ENCODE results near the gene DTX1. TPM values are rescaled to one million over a fixed set of nuclear protein-coding genes. Genes with fewer than 3 reads are reported as not detected.
"Not testable (repeated sequence)": the region's sequence is repeated elsewhere in the genome, so short reads cannot be mapped to it uniquely, and the experiment has no call there.

Gene DTX1
- polyA plus RNA-seq, 6 donors from 2014 or later, result 1.9 to 16.8 (median 9.8) TPM

GRCh38 chr12:113109360-113109759, 52.8 kb downstream of the DTX1 start:
- Mint-ChIP-seq H3K4me3 (no peak overlapping the region), H3K36me3 (no peaks in the 10 kb centered on the region), H3K27me3 (peaks cover 0 to 8% (median 8%) of the 10 kb centered on the region in 3 donors), H3K27ac (peak overlapping the region in 1 of 6 donors; percentile 31), H3K9me3 (no peaks in the 10 kb centered on the region), H3K4me1 (peaks cover 4 to 9% (median 8%) of the 10 kb centered on the region in 3 donors)
- no peak for ATAC-seq (ENCODE audit: low read depth in 2 of 2)
- no peak for DNase-seq

DNA sequence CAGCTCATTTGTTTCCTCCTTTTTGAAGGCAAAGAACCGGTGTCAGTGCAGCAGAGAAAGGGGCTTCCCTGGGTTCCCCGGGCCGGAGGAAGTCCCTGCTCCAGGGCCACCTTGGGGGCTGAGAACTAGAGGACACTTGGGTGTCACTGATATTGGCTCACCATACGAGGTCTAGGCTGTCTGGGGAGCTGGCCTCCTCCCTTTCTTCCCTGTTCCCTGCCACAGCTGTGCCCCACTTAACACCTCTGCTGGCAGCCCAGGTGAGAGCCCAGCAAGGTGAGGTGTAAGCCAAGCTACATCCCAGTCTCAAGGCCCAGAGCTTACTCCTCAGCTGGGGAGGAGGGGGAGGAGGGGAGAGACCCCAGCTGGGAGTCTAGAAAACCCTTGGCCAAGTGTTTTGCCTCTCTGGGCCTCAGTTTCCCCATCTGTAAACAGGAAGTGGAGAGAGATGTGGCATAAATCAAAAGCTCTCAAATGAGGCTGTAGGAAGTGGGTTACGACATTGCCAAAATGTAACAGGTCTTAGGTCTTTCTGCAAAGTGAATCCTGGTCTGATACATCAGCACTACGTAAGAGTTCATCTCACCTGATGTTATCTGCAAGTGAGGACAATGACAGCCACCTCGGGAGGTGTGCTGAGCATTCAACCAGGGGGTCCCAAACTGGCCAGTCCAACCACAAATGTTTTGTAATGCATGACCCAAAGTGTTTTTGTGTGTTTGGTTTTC, 53.5 kb downstream of the DTX1 start:
- peaks cover 4 to 5% (median 4%) of the 10 kb centered on the region in 3 donors for H3K4me1 Mint-ChIP-seq
- no peak overlapping the region for H3K4me3 Mint-ChIP-seq
- no peaks in the 10 kb centered on the region for H3K9me3 Mint-ChIP-seq
- H3K36me3 Mint-ChIP-seq, result no peaks in the 10 kb centered on the region
- peaks cover 0 to 8% (median 8%) of the 10 kb centered on the region in 3 donors for H3K27me3 Mint-ChIP-seq
- DNase-seq (no peak), ATAC-seq (ENCODE audit: low read depth in 2 of 2) (no peak)
- peak overlapping the region in 2 of 6 donors; percentile 30 to 31 for H3K27ac Mint-ChIP-seq

DNA sequence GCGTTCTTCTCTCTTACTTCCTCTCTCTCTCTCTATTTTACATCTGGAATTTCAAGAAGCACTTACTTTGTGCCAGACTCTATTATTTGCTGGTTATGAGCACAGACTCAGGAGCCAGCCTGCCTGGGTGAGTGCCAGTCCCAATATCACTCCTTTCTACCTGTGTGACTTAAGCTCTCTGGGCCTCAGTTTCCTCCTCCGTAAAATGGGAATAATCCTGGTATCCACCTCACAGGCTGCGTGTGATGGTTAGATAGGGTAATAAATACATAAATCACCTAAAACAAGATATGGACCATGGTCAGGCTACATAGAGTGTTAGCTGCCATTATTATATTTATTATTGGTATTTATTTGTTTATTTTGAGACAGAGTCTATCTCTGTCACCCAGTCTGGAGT, 54.7 kb downstream of the DTX1 start:
- no peak for ATAC-seq (ENCODE audit: low read depth in 2 of 2)
- no peaks in the 10 kb centered on the region for H3K36me3 Mint-ChIP-seq
- H3K4me1 Mint-ChIP-seq, result peaks cover 4 to 5% (median 4%) of the 10 kb centered on the region in 3 donors
- no peaks in the 10 kb centered on the region for H3K9me3 Mint-ChIP-seq
- peaks cover 0 to 8% (median 8%) of the 10 kb centered on the region in 3 donors for H3K27me3 Mint-ChIP-seq
- no peak overlapping the region for H3K4me3 Mint-ChIP-seq
- no peak for DNase-seq
- peak overlapping the region in 1 of 6 donors; percentile 54 for H3K27ac Mint-ChIP-seq

DNA sequence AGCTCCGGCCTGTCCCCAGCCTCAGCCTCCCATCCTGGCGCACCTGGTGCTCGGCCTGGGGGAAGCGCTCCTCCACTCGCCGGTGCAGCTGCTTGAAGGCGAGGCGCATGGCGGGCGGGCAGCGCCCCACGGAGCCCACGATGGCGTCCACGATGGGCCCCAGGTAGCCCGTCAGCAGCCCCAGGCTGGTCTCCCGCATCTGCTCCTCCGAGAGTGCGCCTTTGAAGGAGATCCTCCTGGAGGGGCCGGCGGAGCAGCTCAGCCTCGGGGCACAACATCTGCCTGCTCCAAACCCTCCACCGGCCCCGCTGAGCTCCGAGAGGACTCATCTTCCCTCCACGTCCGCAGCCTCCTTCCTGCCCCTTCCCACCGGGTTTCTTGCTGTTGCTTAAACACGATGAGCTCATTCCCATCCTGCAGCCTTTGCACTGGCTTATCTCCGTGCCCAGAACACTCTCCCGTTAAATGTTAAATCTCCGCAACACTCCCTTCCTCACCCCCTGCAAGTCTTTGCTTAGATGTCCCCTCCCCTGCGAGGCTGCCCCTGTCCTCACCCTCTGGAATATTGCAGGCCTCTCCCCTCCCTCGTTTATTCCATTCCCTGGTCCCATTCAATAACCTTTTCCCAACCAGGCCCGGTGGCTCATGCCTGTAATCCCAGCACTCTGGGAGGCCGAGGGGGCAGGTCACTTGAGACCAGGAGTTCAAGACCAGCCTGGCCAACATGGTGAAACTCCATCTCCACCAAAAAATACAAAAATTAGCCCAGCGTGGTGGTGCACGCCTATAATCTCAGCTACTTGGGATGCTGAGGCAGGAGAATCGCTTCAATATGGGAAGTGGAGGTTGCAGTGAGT, 55.7 kb downstream of the DTX1 start:
- no peaks in the 10 kb centered on the region for H3K9me3 Mint-ChIP-seq
- no peak overlapping the region for H3K27ac Mint-ChIP-seq
- no peaks in the 10 kb centered on the region for H3K36me3 Mint-ChIP-seq
- peaks cover 4 to 5% (median 4%) of the 10 kb centered on the region in 3 donors for H3K4me1 Mint-ChIP-seq
- peaks cover 0 to 8% (median 0%) of the 10 kb centered on the region in 3 donors for H3K27me3 Mint-ChIP-seq
- DNase-seq, result no peak
- no peak for ATAC-seq (ENCODE audit: low read depth in 2 of 2)
- H3K4me3 Mint-ChIP-seq, result no peak overlapping the region

- Mint-ChIP-seq H3K4me1 (peaks cover 4 to 5% (median 4%) of the 10 kb centered on the region in 3 donors), H3K4me3 (no peak overlapping the region), H3K27ac (peak overlapping the region in 1 of 6 donors; percentile 42), H3K27me3 (peaks cover 0 to 8% (median 0%) of the 10 kb centered on the region in 3 donors), H3K9me3 (no peaks in the 10 kb centered on the region), H3K36me3 (no peaks in the 10 kb centered on the region)
- ATAC-seq (ENCODE audit: low read depth in 2 of 2) (no peak), DNase-seq (no peak)
Measured at GRCh38 chr12:113113397-113113796, 56.9 kb downstream of the DTX1 start.

DNA sequence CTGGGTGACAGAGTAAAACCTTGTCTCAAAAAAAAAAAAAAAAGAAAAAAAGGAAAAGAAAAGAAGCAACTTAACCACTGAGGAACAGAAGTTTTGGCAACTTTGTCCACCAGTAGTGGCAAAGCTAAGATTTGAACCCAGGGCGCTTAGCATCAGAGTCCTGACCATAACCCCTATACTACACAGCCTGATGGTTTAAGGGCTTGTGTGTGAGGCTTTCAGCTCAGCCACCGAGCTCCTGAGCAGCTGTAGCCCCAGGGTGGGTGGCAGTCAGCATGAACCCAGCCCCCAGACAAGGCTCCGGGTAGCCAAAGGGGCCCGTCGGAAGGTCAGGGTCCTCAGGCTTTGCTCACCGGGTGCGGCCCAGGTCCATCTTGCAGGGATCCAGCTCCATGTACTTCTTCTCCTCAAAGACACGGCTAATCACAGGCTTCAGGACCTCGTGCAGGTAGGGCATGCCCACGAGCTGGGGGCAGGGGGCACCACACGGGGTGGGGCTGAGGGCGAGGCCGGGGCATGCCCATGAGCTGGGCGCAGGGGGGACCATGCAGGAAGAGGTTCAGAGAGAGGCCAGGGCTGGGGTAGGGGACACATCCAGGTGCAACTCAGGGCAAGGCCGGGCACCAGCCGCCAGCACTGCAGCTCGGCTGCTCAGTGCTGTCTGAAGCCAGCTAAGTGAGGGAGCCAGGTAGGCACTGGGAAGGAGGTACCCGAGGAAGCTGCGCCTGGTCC, 58.1 kb downstream of the DTX1 start:
- Mint-ChIP-seq H3K36me3 (no peaks in the 10 kb centered on the region), H3K27me3 (peaks cover 0 to 8% (median 0%) of the 10 kb centered on the region in 3 donors), H3K9me3 (no peaks in the 10 kb centered on the region), H3K4me3 (no peak overlapping the region), H3K4me1 (peaks cover 2 to 4% (median 2%) of the 10 kb centered on the region in 3 donors), H3K27ac (no peak overlapping the region)
- no peak for DNase-seq
- no peak for ATAC-seq (ENCODE audit: low read depth in 2 of 2)

- Mint-ChIP-seq H3K4me3 (no peak overlapping the region), H3K27ac (no peak overlapping the region), H3K9me3 (no peaks in the 10 kb centered on the region), H3K36me3 (no peaks in the 10 kb centered on the region), H3K27me3 (peaks cover 0 to 14% (median 0%) of the 10 kb centered on the region in 3 donors), H3K4me1 (peaks cover 0 to 4% (median 0%) of the 10 kb centered on the region in 3 donors)
- ATAC-seq (ENCODE audit: low read depth in 2 of 2) (no peak), DNase-seq (no peak)
Measured at GRCh38 chr12:113115455-113116126, 59.1 kb downstream of the DTX1 start.

- ATAC-seq (ENCODE audit: low read depth in 2 of 2) (no peak), DNase-seq (no peak)
- Mint-ChIP-seq H3K9me3 (no peaks in the 10 kb centered on the region), H3K4me1 (peaks cover 0 to 4% (median 4%) of the 10 kb centered on the region in 3 donors), H3K36me3 (no peaks in the 10 kb centered on the region), H3K27ac (peak overlapping the region in 1 of 6 donors; percentile 22), H3K27me3 (peaks cover 0 to 14% (median 0%) of the 10 kb centered on the region in 3 donors), H3K4me3 (no peak overlapping the region)
Measured at GRCh38 chr12:113116875-113117274, 60.3 kb downstream of the DTX1 start.

GRCh38 chr12:113117684-113118083, 61.2 kb downstream of the DTX1 start:
- H3K4me1 Mint-ChIP-seq, result not testable (repeated sequence)

DNA sequence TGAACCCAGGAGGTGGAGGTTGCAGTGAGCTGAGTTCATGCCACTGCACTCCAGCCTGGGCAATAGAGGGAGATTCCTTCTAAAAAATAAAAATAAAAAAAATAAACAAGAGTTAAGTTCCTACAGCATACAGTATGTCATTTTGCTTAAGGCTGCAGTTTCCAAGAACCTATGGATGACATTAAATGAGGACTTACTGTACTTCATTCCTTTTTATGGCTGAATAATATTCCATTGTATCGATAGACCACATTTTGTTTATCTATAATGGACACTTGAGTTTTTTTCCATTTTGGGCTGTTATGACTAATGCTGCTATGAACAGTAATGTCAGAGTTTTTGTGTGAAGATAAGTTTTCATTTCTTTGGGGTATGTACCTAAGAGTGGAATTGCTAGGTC, 61.6 kb downstream of the DTX1 start:
- ATAC-seq (ENCODE audit: low read depth in 2 of 2) (no peak), DNase-seq (no peak)
- Mint-ChIP-seq H3K4me3 (no peak overlapping the region), H3K4me1 (peaks cover 0 to 4% (median 0%) of the 10 kb centered on the region in 3 donors), H3K27ac (no peak overlapping the region), H3K27me3 (peaks cover 0 to 7% (median 0%) of the 10 kb centered on the region in 3 donors), H3K36me3 (peaks cover 5 to 8% of the 10 kb centered on the region in 2 donors), H3K9me3 (peaks cover 0 to 7% (median 4%) of the 10 kb centered on the region in 7 donors)

More at GRCh38 chr12:113117684-113118083, 61.2 kb downstream of the DTX1 start:
- H3K27me3 Mint-ChIP-seq, result peaks cover 0 to 11% (median 0%) of the 10 kb centered on the region in 3 donors
- not testable (repeated sequence) for H3K27ac Mint-ChIP-seq; H3K36me3 Mint-ChIP-seq; H3K4me3 Mint-ChIP-seq; DNase-seq; ATAC-seq (ENCODE audit: low read depth in 2 of 2); H3K9me3 Mint-ChIP-seq

- Mint-ChIP-seq H3K9me3 (peaks cover 0 to 12% (median 7%) of the 10 kb centered on the region in 7 donors), H3K4me3 (no peak overlapping the region), H3K36me3 (peaks cover 7 to 11% of the 10 kb centered on the region in 2 donors), H3K27ac (peak overlapping the region in 1 of 6 donors; percentile 49), H3K27me3 (peaks cover 0 to 6% (median 0%) of the 10 kb centered on the region in 3 donors), H3K4me1 (peaks cover 0 to 4% (median 0%) of the 10 kb centered on the region in 3 donors)
- ATAC-seq (ENCODE audit: low read depth in 2 of 2) (no peak), DNase-seq (no peak)
Measured at GRCh38 chr12:113119980-113120669, 63.6 kb downstream of the DTX1 start.
